GM03348 (cell line): Measurements from ENCODE around the gene GPR68.

Experiments used
- DNase-seq: peaks from one replicate; pipeline ENCODE4 v3.0.0; 2012; ENCODE audit warnings: low spot score

The GPR68 gene

DNA sequence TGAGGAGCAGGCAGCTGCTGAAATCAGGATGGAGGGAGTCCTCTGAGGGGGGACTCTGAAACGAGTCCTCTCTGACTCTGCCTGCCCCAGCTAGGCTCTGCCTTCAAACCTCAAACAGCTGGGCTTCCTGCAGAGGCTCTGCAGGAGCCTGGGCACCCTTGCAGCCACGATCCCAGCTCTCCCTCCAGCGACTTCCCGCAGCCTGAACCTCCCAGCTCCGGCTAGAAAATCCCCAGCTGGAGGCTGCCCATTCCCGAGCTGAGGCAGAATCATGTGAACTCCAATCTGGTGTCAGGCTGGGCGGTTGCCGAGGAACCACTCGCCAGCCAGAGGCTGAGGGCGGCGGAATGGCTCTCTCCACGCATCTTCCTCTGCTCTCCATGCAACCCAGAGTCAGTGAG lies at the start of gene GPR68:
GPR68 (minus strand) TSS at position 204 of the 401 bp plus-strand sequence. CDS start 9,654 bp downstream, outside the sequence.
- peak; percentile 87 for DNase-seq

DNA sequence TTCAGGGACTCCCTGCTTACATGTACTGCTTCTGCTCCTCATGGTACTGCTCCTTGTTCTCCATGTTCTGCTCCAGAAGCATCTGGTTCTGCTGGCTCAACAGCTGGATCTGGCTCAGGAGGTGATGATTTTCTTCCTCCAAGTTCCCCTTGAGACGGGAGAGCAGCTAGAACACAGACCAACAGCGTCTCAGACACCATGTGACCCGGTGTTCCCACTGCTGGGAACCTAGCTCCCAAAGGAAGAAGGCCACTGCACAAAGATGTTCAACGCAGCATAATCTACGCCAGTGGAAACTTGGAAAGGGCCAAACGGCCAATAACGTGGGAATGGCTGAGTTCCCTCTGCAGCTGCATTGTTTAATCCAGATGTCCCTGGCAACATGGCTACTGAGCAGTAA lies 49.6 kb upstream of the GPR68 start:
- no peak for DNase-seq

DNA sequence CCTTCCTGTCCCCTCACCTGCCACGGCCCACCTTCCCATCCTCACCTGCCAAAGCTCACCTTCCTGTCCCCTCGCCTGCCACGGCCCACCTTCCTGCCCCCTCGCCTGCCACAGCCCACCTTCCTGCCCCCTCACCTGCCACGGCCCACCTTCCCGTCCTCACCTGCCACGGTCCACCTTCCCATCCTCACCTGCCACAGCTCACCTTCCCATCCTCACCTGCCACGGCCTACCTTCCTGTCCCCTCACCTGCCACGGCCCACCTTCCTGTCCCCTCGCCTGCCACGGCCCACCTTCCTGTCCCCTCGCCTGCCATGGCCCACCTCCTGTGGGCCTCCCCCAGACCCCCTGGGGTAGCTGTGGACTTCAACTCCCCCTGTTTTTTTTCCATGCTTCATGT lies 48.8 kb upstream of the GPR68 start:
- DNase-seq, result no peak

DNA sequence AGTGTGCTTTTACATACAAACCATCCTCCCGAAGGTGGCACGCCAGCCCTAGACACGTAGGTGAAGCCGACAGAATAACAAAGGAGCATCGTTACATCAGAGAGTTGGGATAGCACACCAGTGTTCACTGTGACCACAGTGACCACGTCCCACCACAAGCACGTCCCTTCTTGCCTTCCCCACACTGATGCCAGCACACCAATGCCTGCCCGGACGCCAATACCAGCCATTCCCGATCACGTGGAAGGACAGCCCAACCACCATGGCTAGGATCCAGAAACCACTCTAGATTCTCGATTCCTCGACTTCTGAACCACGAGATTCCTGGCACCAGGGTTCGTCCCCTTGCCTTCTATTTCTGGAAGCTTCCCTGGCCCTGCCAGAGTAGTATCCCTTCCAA lies 48.0 kb upstream of the GPR68 start:
- DNase-seq, result no peak

GRCh38 chr14:91291786-91292405 lies 47.4 kb upstream of the GPR68 start:
- DNase-seq, result no peak

DNA sequence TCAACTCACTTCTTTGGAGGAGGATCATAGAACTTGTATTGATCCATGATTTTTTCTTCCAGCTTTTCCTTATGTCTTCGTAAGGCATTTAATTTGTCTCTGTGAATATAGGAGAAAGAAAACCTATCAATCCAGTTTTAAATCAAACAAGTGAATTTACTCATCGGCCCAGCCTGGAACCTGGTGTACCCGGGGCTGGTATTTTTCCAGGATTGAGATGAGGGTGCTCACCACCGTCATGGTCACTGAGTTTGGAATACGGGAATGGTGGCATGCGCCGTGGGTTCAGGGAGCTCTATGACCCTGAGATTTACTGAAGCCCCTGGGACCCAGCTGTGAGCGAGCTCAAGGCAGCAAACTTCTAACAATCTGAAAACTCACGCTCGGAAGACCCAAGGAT lies 46.5 kb upstream of the GPR68 start:
- no peak for DNase-seq

GRCh38 chr14:91289464-91289863 lies 45.0 kb upstream of the GPR68 start:
- no peak for DNase-seq

GRCh38 chr14:91288876-91289275 lies 44.4 kb upstream of the GPR68 start:
- no peak for DNase-seq

DNA sequence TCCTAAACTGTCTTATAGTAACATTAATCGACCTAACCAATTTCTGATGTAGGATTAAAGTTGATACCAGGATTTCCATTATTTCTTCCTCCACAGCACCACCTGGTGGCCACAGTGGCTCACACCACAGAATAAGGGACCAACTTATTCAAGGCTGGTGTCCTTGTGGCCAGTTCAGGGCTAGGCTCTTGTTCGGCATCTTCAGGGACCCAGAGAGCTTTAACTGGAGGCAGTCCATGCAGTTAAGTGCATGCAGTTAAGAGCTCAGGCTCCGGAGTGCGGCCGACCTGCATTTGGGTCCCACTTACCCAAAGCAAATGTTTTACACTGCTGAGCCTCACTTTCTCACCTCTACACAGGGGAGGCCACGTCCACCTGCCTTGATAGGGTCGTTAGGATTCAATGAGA lies 42.0 kb upstream of the GPR68 start:
- peak; percentile 90 for DNase-seq

DNA sequence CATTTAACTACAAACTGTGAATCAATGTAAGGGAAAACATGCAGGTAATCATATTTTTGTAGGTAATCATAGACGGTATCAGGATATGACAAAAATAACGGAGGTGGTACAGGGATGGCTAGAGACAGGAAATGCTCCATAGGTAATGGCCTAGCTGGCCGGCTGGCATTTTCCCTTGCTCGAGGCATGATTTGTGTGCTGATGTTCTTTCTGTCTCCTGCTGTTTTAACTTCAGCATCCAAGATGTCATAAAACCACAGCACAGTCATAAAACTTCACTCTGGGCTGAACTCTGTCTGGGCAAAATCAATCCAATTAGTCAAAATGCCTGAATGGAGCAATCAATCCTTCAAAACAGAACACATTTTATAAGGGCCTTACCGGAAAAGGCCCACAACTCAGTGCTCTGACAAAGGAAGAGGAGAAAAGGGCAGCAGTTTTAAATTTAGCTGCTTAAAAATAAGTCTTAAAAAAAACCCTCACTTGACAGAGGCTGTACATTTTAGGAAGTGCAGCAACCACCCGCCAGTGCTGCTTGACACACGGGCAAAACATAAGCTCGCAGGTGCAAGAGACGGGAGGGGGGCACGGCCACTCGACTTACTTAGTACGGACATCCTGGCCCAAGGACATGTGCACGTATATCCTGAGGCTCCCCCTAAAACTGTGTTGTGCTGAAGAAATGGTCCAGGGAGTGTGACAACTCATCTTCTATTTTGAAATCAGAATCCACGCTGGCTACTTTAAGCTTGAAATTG lies 40.5 kb upstream of the GPR68 start:
- DNase-seq, result peak; percentile 40

GRCh38 chr14:91284146-91284790 lies 39.8 kb upstream of the GPR68 start:
- DNase-seq, result peak; percentile 94

GRCh38 chr14:91283666-91284065 lies 39.2 kb upstream of the GPR68 start:
- DNase-seq, result peak; percentile 51

GRCh38 chr14:91282954-91283645 lies 38.6 kb upstream of the GPR68 start:
- DNase-seq, result no peak

DNA sequence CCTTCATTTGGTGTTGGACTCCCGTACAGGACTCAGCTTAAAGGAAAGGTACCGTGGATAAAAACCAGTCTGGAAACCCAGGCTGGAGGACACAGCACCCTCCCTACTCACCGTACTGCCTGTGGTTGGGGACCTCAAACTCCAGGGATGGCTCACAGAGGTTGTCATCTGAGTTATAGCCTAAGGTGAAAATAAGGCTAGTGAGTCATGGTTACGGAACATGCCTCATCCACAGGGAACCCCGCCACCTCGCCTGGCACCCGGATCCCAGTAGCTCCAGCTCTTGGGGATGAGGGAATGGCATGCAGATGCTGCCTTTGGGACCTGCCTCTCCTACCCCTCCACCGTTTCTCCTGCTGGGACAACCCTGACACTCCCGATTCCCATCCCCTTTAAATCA lies 36.8 kb upstream of the GPR68 start:
- peak; percentile 33 for DNase-seq

DNA sequence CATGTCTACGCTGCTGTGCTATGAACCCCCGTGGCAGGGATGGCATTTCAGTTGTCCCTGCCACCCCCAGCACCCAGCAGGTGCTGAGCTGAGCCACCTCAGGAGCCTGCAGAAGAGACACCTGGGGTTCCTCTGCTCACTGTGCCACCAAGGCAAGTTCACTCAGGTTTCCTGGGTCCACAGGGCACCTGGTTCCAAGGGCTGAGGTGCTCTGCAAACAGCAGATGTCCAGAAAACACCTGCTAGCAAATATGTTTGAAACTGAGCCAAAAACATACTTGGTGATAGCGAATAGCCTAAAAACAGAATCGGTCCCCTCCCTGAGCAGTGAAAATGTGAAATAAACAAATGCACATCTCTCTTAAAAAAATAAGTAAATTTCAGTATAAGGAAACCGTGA lies 35.6 kb upstream of the GPR68 start:
- DNase-seq, result no peak

DNA sequence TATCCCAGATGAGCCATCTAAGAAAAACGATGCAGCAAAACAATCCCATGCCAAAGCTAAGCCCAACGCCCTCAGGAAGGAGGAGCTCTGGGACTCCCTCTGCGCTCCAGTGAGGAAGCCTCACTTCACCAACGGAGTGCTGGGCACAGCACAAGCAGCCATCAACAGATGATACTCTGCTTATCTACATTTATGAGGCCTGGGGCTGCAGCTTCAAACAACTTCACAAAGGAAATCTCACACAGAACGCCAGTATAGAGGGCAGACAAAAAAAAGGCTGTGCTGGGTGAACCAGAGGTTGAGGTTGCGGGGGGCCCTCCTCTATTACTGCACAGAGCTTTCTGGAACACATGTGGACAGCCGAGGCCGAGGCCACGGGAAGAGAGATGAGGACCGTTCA lies 34.9 kb upstream of the GPR68 start:
- DNase-seq, result no peak

GRCh38 chr14:91278383-91278715 lies 33.8 kb upstream of the GPR68 start:
- no peak for DNase-seq

GRCh38 chr14:91277546-91278382 lies 33.3 kb upstream of the GPR68 start:
- DNase-seq, result no peak

DNA sequence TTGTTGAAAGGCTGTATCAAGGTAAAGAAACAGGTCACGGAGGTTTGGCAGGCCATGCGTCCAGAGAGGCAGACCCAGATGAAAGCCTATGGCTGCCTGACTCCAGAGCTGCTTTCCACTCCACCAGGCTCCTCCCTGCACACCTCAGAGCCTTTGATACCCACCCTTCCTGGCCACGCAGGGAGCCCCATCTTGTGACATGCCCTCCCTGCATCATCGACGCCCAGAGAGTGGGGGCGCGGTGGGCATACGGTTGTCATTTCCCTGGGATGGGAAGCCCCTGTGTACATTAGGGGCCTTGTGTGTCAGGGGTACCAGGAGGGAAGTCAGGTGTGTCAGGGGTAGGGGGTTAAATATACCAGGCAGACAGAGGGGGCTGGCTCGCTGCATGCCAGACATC lies 30.3 kb upstream of the GPR68 start:
- no peak for DNase-seq

DNA sequence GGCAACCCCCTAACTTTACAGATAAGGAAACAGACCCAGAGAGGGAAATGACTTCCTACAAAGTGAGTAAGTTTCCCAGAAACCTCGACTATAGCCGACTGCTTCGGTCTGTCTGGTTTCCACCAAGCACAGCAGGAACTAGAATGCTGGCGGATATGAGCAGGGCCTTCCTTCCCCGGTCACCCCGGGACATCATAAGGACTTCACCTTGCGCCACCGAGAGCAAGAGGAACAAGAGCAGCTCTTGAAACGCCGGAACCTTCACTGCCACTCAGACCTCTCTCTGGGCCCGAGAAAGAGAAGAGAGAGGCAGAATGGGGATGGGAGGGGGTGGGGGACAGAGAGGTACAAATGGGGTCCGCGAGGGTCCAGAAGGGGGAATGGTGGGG lies 29.4 kb upstream of the GPR68 start:
- no peak for DNase-seq

GRCh38 chr14:91273273-91273884 lies 28.9 kb upstream of the GPR68 start:
- no peak for DNase-seq
